SK-N-SH treated with all-trans-retinoic acid at 6 μM for 48 hours (cell line): ENCODE data around the gene INSL3.

Source experiments
- CREB5 ChIP-seq: fragments of 250-450 bp; sonication (Bioruptor Pico); IDR thresholded peaks from 2 replicates; pipeline ENCODE4 v1.5.1; 2020; ENCODE audit warnings: low read depth, mild to moderate bottlenecking, moderate library complexity
- TOX ChIP-seq: fragments of 250-450 bp; sonication (Bioruptor Pico); IDR thresholded peaks from 2 replicates; pipeline ENCODE4 v1.8.0; 2021; ENCODE audit warnings: mild to moderate bottlenecking, moderate library complexity, borderline replicate concordance
- ZC3H10 ChIP-seq: fragments of 250-450 bp; sonication (Bioruptor Pico); IDR thresholded peaks from 2 replicates; pipeline ENCODE4 v1.5.1; 2021; ENCODE audit warnings: mild to moderate bottlenecking, moderate library complexity
- ZFP3 ChIP-seq: fragments of 250-450 bp; sonication (Bioruptor Pico); IDR thresholded peaks from 2 replicates; pipeline ENCODE4 v1.5.0; 2020; ENCODE audit warnings: mild to moderate bottlenecking, moderate library complexity

- TF ChIP-seq ZFP3 (CRISPR knock-in tag) (no peak), ZC3H10 (CRISPR knock-in tag) (no peak), TOX (CRISPR knock-in tag) (no peak), CREB5 (no peak)
Measured at GRCh38 chr19:17843292-17843827, 22.0 kb upstream of the INSL3 start.
